Raji (cell line): ENCODE measurements around the gene RHBDL3.

Source experiments
- POLR2A ChIP-seq: IDR thresholded peaks from 2 replicates; pipeline ENCODE4 v1.6.1; 2011; ENCODE audit warnings: low read depth, low read length, control low read depth; ENCODE audit not compliant: insufficient read depth

The RHBDL3 gene

DNA sequence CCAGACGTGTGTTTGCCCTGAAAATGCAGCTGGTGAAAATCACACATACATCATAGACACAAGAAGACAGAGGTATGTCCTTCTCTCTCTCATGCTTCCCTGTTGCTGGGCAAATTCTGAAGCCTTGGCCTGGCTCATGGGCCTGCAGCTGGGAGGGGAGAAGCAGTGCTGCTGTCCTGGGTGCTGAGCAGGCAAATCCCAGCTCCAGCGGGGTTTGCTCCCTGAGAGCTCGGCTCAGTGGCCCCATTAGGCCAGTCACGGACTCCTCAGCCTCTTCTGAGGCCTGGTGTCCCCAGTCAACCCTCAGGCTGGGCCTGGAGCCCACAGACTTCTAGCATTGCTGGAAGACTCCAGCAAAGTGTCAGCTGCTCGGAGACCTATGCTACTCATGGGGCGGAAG, 11.7 kb downstream of the RHBDL3 start:
- no peak for TF ChIP-seq POLR2A

DNA sequence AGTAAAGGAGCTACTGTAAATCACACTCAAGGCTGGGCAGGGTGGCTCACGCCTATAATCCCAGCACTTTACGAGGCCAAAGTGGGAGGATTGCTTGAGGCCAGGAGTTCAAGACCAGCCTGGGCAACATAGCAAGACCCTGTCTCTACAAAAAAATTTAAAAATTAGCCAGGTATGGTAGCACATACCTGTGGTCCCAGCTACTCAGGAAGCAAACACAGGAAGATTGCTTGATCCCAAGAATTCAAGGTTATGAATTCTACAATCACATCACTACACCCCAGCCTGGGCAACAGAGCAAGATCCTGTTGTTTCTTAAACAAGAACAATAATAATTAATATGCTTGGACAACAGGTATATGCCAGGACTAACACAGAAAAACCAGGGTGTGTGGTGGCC, 13.2 kb downstream of the RHBDL3 start:
- no peak for TF ChIP-seq POLR2A

DNA sequence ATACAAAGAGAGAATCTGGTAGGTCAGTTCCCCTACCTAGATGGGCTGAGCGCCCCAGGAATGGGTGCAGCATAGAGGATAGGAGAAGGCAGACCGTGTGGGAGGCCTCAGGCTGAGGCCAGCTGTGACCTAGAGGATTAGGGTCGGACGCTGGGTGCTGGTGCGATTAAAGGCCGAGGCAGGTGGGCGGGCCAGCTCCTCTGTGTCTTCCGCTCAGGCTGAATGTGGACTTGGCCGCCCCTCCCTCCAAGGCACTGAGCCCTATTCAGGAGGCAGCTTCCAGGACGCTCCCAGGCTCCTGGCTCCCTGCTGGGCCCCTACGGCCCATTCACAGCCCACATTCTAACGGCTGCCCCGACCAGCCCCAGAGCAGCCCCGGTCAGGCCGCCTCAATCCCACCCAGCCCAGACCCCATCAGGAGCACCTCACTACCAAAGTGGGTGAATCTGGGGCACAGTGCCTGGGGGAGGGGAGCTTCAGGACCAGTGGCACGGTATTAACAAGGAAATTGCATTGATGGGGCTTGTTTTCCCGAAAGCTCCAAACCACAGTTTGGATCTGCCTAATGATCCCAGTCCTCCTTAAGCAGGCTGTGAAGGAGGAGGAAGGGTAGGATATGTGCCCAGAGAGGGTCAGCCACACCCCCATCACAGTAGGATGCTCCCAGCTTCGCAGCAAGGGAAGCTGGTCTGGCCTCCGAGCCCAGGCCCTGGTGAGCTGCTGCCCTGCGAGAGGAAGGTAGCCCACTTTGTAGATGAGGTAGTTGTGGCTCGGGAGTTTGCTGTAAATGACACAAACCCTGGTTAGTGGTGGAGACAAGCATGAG, 14.5 kb downstream of the RHBDL3 start:
- TF ChIP-seq POLR2A, result no peak

DNA sequence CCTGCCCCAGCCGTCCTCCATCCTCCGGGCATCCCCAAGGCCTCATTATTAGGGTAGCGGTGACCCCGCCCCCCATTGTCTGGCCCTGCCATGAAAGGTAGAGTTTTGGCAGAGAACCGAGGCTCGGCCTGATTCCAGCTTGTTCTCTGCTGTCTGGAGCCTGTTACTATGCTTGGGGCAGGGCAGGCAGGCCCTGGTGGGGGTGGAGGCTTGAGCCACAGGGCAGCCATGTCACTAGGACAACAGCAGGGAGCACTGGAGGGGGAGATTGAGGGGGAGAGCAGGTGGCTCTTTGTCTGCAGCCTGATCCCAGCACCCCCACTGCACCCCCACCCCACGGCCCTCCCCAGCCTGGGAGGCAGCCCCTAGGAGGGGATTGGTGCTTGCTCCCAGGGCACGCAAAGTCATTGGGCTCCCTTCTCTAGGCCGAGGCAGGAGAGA, 15.4 kb downstream of the RHBDL3 start:
- TF ChIP-seq POLR2A, result no peak

DNA sequence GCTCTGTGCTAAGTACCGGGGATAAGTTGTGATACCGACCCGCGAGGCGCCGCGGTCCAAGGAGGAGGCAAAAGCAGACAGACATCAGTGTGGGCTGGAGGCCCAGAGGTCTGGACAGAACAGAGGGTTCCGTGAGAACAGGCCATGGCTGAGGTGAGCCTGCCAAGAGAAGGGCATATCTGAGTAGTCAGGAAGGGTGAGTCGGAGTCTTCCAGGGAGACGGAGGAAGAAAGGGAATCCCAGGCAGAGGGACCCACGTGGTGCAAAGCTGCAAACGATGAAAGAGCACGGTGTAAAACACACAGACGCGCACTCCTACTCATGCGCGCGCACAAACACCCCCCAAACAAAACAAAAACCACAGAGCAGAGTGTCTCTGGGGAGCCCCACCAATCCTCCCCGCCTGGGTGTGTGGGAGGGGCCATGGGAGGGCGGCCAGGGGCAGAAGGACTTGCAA, 18.1 kb downstream of the RHBDL3 start:
- TF ChIP-seq POLR2A, result no peak

DNA sequence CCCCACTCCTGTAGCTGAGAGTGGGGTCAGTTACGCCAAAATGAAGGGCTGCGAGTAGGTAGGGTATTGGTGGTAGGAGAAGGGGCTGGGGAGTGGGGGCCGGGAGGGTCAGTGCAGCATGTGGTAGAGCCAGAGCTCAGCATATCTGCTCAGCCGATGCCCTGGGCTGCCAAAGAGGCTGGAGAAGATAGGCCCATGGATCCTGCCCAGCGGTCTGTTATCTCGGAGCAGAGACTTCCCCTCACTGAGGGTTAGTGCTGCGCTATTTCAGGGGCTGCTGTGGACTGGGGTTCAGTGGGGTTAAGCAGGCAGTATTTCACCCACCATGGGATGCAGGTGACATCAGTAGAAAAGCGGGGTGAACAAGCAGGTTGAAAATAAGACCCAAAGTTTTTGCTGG, 19.7 kb downstream of the RHBDL3 start:
- no peak for TF ChIP-seq POLR2A

DNA sequence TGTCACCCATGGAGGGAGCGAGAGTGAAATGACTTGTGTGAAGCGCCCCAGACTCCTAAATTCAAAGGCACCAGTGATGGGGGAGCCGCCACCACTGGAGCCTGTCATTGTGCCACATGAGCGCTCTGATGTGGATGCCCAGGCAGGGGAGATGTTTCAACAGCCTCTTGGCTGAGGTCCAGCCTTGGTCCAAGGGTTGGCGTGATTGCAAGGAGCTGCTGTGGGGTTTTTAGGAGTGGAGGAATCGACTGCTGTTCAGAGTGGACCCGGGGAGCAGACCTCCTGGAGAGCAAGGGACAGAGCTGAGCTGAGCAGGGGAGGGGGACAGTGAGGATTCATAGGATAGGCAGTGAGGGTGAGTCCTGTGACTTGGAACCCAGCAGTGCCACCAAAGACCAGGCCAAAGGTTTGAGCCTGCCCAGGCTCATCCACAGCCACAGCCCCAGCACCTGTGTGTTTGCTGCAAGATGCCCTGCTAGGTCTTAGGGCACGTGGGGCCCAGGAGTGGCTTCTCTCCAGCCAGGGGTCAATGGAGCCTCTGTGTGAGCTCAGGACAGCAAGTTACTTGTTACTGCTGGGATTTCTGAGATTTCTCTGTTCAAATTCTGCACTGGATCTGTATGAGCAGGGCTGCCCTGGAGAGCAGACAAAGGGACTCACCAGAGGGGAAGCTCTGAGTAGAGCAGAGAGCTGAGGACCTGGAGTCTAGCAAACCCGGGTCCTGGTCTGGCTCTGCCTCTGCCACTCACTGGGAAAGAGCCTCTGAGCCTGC, 20.3 kb downstream of the RHBDL3 start:
- TF ChIP-seq POLR2A, result no peak

DNA sequence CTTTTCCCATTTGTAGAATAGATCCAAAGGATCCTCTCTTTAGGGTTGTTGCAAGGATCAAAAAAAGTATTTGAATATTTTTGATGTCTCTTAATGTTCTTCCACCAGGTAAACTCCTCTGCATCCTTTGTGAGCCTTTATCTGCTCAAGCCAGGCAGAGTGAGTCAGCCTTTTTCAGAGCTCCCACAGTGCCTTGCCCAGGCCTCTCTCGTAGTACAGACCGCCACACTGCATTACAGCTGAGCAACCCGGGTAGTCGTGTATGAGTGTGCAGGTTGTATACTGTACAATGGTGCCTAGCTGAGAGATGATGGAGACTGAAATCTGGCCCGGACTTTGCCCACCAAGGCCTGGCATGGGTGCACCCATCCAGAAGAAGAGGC, 20.9 kb downstream of the RHBDL3 start:
- TF ChIP-seq POLR2A, result no peak

DNA sequence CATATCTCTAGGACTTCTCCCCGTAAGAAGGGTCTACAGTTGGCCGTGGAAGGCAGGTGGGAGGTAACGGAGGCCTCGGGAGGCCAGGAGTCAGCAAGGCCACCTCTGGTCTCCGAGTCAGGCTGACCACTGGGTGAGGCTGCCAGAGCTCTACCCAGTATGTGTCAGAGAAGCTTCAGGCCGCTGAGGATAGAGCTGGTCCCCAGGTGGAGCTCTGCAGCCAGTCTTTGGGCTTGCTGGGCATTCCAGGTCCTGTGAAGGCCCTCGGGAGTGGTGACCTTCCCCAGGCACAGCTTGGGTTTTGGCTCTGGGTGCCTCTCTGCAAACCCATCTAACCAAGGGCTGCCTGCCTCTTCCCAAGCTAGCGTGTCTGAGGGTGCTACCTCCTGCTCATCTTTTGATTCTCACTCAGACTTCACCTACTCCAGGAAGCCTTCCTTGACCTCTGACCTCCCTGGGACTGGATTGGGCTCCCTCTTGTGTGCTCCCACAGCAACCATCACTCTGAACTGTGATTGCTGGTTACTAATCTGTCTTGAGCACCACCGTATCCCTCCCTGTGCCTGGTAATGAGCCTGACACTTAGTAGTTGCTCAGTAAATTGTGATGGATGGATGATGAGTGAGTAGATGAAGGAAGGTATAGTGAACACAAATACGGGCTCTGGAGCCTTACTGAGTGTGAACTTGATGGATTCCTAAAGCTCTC, 22.3 kb downstream of the RHBDL3 start:
- TF ChIP-seq POLR2A, result no peak

DNA sequence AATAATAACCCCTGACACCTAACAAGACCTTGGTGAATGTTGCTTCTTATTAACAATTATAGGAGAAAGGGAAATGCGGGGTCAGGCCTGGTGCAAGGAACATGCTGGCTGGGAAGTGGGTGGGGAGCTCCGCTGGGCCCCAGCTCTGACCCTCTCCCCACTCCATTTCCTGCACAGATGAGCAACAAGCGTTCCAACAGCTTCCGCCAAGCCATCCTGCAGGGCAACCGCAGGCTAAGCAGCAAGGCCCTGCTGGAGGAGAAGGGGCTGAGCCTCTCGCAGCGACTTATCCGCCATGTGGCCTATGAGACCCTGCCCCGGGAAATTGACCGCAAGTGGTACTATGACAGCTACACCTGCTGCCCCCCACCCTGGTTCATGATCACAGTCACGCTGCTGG, 23.0 kb downstream of the RHBDL3 start:
- no peak for TF ChIP-seq POLR2A

DNA sequence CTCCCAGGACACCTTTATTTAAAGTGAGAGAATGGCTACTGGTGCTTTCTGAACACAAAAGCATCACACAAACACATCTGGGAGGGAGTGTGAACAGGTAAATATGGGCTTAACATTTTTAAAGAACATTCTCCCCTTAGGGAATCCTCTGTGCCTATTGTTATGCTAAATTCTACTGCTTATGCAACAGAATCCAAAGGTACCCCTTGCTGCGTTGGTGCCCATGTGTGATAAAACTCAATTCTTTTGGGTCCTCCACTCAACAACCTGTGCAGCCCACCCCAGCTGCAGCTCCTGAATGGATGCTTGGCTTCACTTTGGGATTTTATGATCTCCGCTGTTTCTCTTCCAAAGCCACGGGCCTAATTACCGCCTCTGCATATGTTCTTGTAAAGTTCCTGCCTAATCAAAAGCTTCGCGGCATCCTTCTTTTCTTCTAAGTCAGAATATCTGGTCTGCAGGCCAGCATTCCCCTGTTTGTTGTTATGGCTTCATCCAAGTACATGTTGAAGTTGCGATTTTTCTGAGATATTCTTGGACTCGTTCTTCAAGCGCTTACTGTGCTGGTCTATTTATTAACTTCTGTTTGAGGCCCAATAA, 23.9 kb downstream of the RHBDL3 start:
- no peak for TF ChIP-seq POLR2A

DNA sequence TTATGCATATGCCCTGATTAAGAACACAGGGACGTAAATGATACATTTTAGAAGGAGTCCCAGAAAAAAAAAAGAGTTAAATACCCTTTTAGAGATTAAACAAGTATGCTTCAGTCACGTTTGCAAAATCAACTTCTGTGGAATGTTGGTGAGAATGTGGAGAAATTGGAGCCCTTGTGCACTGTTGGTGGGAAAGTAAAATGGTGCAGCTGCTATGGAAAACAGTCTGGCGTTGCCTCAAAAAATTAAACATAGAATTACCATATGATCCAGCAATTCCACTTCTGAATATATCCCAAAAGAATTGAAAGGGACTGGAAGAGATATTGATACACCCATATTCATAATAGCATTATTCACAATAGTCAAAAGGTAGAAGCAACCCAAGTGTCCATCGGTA, 26.5 kb downstream of the RHBDL3 start:
- TF ChIP-seq POLR2A, result no peak

DNA sequence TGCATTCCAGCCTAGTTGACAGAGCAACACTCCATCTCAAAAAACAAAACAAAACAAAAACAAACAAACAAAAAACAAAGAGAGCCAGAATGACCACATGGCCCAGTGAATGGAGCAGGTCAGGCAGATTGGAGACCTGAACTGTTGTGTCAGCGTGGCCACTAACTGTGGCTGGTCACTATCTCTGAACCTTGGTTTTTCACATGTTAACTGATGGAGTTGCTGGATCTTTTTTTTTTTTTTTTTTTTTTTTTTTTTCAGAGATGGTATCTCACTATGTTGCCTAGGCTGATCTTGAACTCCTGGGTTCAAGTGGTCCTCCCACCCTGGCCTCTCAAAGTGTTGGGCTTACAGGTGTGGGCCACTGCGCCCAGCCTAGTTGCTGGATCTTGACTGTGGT, 31.8 kb downstream of the RHBDL3 start:
- no peak for TF ChIP-seq POLR2A

DNA sequence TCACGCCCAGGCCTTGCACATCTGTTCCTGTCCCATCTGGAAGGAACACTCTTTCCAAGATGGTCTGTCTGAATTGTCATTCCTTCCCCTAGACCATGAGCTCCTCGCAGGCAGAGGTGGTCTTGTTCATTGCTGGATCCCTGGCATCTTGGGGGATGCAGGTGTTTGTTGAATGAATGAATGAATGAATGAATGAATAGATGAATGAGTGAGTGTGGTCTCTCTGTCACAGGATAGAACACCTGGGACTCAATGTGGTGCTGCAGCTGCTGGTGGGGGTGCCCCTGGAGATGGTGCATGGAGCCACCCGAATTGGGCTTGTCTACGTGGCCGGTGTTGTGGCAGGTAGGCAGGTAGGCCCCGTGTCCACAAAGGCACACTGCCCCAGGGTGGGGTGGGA, 32.2 kb downstream of the RHBDL3 start:
- no peak for TF ChIP-seq POLR2A

DNA sequence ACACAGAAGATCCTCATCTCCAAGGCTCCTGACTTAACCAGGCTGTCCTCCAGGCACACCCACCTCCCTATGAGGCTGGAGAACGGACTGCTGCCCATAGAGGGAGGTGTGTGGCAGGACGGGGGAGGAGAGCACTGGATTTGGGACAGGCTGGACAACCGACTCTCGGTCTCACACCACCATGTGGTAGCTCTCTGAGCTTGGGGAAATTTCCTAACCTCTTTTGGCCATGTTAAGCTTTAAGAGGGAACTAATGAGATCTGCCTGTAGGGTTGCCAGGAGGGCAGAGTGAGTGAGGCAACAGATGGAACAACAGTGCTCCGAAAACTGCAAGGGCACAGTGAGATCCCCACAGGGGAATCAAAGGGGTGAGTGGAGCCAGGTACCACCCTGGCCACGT, 32.7 kb downstream of the RHBDL3 start:
- TF ChIP-seq POLR2A, result no peak

DNA sequence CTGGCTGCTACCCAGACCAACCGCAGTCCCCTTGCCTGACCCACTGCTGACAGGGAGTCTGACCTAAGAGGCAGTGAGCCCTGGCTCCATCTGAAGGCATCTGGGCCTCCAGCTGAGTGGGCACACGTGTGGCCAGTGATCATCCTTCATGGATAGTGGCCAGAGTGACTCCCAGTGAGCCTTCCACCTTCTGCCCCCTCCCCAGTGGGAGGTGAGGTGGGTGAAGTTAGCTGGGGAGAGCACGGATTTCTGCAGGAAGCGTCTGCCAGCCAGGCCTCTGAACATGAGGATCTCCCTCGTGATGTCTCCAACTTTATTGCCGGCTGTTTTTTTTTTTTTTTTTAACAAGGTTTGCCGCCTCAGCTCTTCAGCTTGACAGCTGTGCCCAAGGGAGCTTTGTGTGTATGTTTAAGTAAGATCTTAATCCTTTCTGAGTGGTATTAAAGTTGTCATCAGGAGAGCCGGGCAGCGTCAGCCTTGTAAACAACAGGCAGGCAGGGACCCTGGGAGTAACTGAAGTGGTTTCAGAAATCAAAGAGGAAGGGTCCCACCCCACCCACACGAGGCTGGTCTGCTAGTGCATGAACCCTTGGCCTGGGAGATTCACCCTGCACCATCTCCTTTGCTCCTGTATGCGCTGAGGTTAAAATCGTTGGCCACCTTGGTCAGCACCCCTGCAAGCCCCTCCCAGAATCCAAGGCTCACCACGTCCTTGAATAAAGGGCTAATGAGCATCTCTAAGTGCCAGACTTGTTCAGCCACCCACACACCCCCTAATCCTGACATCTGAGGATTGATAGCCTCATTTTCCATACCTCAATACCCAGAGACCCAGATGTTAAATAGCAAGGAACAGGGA, 33.3 kb downstream of the RHBDL3 start:
- no peak for TF ChIP-seq POLR2A
